ENCODE results near the gene TEX48. TPM values are rescaled to one million over a fixed set of nuclear protein-coding genes. Genes with fewer than 3 reads are reported as not detected.

Gene TEX48
- polyA plus RNA-seq, 2 of the 4 experiments (the other 2 are of a cell fraction), result not detected

DNA sequence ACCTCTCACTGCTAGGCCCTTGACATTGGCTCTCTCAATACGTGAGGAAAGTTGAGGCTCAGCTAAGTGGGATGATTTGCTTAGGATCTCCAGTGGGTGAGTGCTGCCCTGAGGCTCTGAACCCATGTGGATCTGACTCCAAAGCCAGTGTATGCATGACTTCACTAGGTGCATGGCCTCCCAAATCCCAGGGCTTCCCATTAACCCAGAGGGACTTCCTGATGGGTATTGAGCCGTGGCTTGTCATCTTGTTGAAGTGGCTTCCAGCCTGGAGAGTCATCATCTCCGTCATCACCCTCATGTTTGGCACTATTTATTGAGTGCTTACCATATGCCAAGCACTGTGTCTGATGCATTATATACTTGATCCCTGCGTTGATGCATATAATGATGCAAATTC, 37.3 kb upstream of the TEX48 start:
- CTCF ChIA-PET, result interaction anchor here (0.8 to 1.5 kb wide), 4 partner anchors 19 to 295 kb away, joined by 3 to 4 read pairs (median 3); no protein-coding TSS in a partner anchor

DNA sequence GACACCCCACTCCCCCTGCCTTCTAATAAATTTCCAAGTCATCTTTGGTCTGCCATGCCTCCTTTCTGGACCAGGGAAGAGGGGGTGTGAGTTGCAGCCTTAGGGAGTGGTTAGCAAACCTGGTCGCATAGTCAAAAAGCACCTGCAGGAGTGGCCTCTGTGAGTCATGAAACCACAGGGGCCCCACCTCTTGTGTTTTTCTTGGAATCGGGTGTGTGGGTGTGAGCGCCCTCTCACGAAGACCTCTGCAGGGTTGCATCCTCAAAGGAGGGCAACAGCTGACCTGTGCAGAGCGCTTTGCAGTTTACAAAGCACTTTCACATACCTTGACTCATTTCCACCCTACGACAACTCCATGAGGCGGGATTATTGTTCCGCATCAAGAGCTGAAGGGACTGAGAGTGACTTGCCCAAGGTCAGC, 36.8 kb upstream of the TEX48 start:
- ChIA-PET POLR2A (no interaction called here), CTCF (interaction anchor here (0.8 to 1.5 kb wide), 4 partner anchors 19 to 296 kb away, joined by 3 to 4 read pairs (median 3); no protein-coding TSS in a partner anchor)
- Histone ChIP-seq H3K4me2 (no peak overlapping the region), H3K4me3 (no peak overlapping the region), H3K4me1 (peaks cover 17% of the 10 kb centered on the region), H3K27ac (no peak overlapping the region), H3K9me3 (peaks cover 7% of the 10 kb centered on the region; the same call in 1 of the 3 replicates)
- ATAC-seq, result no peak
- 39% methylated on average over 8 of the region's 8 CpGs for WGBS (ENCODE audit: missing lambda C conversion rate)
- no peak for TF ChIP-seq ZC3H11A (IDR thresholded peaks at IDR 0.05)
- DNase-seq (ENCODE audit: low read depth in 1 of 2, low spot score in 1 of 2), result peak in 1 of 2 experiments; percentile 22
- FAIRE-seq, result no peak

More for the DNA sequence above, 37.3 kb upstream of the TEX48 start:
- Histone ChIP-seq H3K4me1 (peaks cover 17% of the 10 kb centered on the region), H3K27ac (no peak overlapping the region), H3K4me2 (no peak overlapping the region), H3K4me3 (no peak overlapping the region), H3K9me3 (peaks cover 7% of the 10 kb centered on the region; the same call in 1 of the 3 replicates)
- no peak for ATAC-seq
- WGBS (ENCODE audit: missing lambda C conversion rate), result 71% methylated on average over 4 of the region's 4 CpGs
- DNase-seq (ENCODE audit: low read depth in 1 of 2, low spot score in 1 of 2), result no peak
- POLR2A ChIA-PET, result no interaction called here
- TF ChIP-seq RCOR1 (IDR thresholded peaks at IDR 0.05; ENCODE audit: low read depth, low read length) (no peak), JUNB (IDR thresholded peaks at IDR 0.05) (no peak), HOXB13 (CRISPR knock-in tag; IDR thresholded peaks at IDR 0.05; ENCODE audit: low read depth) (no peak), ZFP36 (IDR thresholded peaks at IDR 0.05; ENCODE audit: borderline replicate concordance, partially characterized antibody) (no peak), POLR2AphosphoS2 (conservative IDR thresholded peaks at IDR 0.05; ENCODE audit: low read length) (no peak), HEYL (CRISPR knock-in tag; IDR thresholded peaks at IDR 0.05) (no peak), PHF8 (IDR thresholded peaks at IDR 0.05; ENCODE audit: borderline replicate concordance, low read depth) (no peak), SREBF2 (IDR thresholded peaks at IDR 0.05) (no peak), RFX5 (IDR thresholded peaks at IDR 0.05) (no peak), FOSB (CRISPR knock-in tag; IDR thresholded peaks at IDR 0.05) (no peak), HOXA7 (CRISPR knock-in tag; IDR thresholded peaks at IDR 0.05) (no peak), FOSL2 (IDR thresholded peaks at IDR 0.05) (no peak), FOSL2 (CRISPR knock-in tag; IDR thresholded peaks at IDR 0.05) (no peak), NPAS2 (CRISPR knock-in tag; IDR thresholded peaks at IDR 0.05; ENCODE audit: borderline replicate concordance) (no peak), GATA3 (IDR thresholded peaks at IDR 0.05; ENCODE audit: borderline replicate concordance) (no peak), FOXS1 (CRISPR knock-in tag; IDR thresholded peaks at IDR 0.05) (no peak)
- TF ChIP-seq, protein P1, sequence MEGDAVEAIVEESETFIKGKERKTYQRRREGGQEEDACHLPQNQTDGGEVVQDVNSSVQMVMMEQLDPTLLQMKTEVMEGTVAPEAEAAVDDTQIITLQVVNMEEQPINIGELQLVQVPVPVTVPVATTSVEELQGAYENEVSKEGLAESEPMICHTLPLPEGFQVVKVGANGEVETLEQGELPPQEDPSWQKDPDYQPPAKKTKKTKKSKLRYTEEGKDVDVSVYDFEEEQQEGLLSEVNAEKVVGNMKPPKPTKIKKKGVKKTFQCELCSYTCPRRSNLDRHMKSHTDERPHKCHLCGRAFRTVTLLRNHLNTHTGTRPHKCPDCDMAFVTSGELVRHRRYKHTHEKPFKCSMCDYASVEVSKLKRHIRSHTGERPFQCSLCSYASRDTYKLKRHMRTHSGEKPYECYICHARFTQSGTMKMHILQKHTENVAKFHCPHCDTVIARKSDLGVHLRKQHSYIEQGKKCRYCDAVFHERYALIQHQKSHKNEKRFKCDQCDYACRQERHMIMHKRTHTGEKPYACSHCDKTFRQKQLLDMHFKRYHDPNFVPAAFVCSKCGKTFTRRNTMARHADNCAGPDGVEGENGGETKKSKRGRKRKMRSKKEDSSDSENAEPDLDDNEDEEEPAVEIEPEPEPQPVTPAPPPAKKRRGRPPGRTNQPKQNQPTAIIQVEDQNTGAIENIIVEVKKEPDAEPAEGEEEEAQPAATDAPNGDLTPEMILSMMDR (IDR thresholded peaks at IDR 0.05), result no peak
- TF ChIP-seq, protein P2, sequence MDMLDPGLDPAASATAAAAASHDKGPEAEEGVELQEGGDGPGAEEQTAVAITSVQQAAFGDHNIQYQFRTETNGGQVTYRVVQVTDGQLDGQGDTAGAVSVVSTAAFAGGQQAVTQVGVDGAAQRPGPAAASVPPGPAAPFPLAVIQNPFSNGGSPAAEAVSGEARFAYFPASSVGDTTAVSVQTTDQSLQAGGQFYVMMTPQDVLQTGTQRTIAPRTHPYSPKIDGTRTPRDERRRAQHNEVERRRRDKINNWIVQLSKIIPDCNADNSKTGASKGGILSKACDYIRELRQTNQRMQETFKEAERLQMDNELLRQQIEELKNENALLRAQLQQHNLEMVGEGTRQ (IDR thresholded peaks at IDR 0.05), result no peak
- TF ChIP-seq, protein P3, sequence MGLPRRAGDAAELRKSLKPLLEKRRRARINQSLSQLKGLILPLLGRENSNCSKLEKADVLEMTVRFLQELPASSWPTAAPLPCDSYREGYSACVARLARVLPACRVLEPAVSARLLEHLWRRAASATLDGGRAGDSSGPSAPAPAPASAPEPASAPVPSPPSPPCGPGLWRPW (IDR thresholded peaks at IDR 0.05), result no peak
- TF ChIP-seq, protein P4, sequence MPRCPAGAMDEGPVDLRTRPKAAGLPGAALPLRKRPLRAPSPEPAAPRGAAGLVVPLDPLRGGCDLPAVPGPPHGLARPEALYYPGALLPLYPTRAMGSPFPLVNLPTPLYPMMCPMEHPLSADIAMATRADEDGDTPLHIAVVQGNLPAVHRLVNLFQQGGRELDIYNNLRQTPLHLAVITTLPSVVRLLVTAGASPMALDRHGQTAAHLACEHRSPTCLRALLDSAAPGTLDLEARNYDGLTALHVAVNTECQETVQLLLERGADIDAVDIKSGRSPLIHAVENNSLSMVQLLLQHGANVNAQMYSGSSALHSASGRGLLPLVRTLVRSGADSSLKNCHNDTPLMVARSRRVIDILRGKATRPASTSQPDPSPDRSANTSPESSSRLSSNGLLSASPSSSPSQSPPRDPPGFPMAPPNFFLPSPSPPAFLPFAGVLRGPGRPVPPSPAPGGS (IDR thresholded peaks at IDR 0.05), result no peak
- TF ChIP-seq, protein P5, sequence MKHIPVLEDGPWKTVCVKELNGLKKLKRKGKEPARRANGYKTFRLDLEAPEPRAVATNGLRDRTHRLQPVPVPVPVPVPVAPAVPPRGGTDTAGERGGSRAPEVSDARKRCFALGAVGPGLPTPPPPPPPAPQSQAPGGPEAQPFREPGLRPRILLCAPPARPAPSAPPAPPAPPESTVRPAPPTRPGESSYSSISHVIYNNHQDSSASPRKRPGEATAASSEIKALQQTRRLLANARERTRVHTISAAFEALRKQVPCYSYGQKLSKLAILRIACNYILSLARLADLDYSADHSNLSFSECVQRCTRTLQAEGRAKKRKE (CRISPR knock-in tag; IDR thresholded peaks at IDR 0.05; ENCODE audit: low read depth), result no peak
- FAIRE-seq, result no peak

All from A549 (cell line).